IMR-90 (cell line): Measurements from ENCODE around the gene GLB1L. TPM values are rescaled to one million over a fixed set of nuclear protein-coding genes. Genes with fewer than 3 reads are reported as not detected.
A peak's percentile ranks its signal among the peaks of the same experiment; 100 is the strongest.

ENCODE experiments used
- ATAC-seq: fragments of 200-7000 bp; cut with Tn5 transposase; 2 replicates; pipeline ENCODE4 v1.9.1; 2020; ENCODE audit warnings: low read depth, mild to moderate bottlenecking, moderate library complexity
- BruUV-seq: library from RNA; stranded (reverse); fragments of 400-500 nt; replicated peaks from 2 replicates; lab custom pipeline; 2021; lab: Mats Ljungman, UMichigan
- CTCF ChIA-PET: fragments of 300-600 bp; formaldehyde crosslinking; extraction: SDS; loops from one replicate; lab custom pipeline; 2021; ENCODE audit warnings: antibody characterized with exemption; lab: Yijun Ruan, JAX
- POLR2A ChIA-PET: fragments of 300-600 bp; sonication (Branson Sonifier 250); formaldehyde crosslinking; loops from one replicate; lab custom pipeline; 2022; ENCODE audit warnings: antibody characterized with exemption; ENCODE audit not compliant: unreplicated experiment; lab: Charles Lee
- DNase-seq: peaks from one replicate; pipeline ENCODE4 v3.0.0; 2013
- H2AFZ ChIP-seq: replicated peaks from 2 replicates; pipeline ENCODE3; 2013; ENCODE audit warnings: low read length, mild to moderate bottlenecking; ENCODE audit not compliant: poor library complexity
- H2AK5ac ChIP-seq: 2 replicates; pipeline ENCODE4 v1.6.1; 2013; ENCODE audit warnings: low read depth, low read length, inconsistent platforms
- H2AK9ac ChIP-seq: replicated peaks from 2 replicates; pipeline ENCODE3; 2013; ENCODE audit warnings: mild to moderate bottlenecking, low read depth, low read length, moderate library complexity; ENCODE audit not compliant: poor library complexity
- H2BK120ac ChIP-seq: 2 replicates; pipeline ENCODE4 v1.6.1; 2013; ENCODE audit warnings: low read depth, low read length, inconsistent platforms
- H2BK15ac ChIP-seq: 3 replicates; pipeline ENCODE4 v1.6.1; 2013; ENCODE audit warnings: low read depth, low read length, inconsistent platforms
- H2BK20ac ChIP-seq: 2 replicates; pipeline ENCODE4 v1.6.1; 2013; ENCODE audit warnings: low read depth, mild to moderate bottlenecking, inconsistent platforms, low read length, moderate library complexity
- H2BK5ac ChIP-seq: 2 replicates; pipeline ENCODE4 v1.6.1; 2013; ENCODE audit warnings: mild to moderate bottlenecking, low read depth, low read length, inconsistent platforms; ENCODE audit not compliant: poor library complexity, severe bottlenecking
- H3K14ac ChIP-seq: replicated peaks from 2 replicates; pipeline ENCODE4 v1.6.1; 2013; ENCODE audit warnings: low read depth, low read length, inconsistent platforms
- H3K18ac ChIP-seq: 2 replicates; pipeline ENCODE4 v1.6.1; 2013; ENCODE audit warnings: low read depth, low read length, control low read depth
- H3K23ac ChIP-seq: 2 replicates; pipeline ENCODE4 v1.6.1; 2013; ENCODE audit warnings: low read depth, low read length, inconsistent platforms
- H3K27ac ChIP-seq: 2 replicates; pipeline ENCODE4 v1.5.1; 2013; ENCODE audit warnings: mild to moderate bottlenecking, control low read depth, low read length; ENCODE audit not compliant: insufficient read depth
- H3K27me3 ChIP-seq: 2 replicates; pipeline ENCODE4 v1.6.1; 2013; ENCODE audit warnings: low read length; ENCODE audit not compliant: control insufficient read depth, insufficient read depth
- H3K36me3 ChIP-seq: 2 replicates; pipeline ENCODE4 v1.6.1; 2013; ENCODE audit warnings: low read length, mixed read lengths; ENCODE audit not compliant: control insufficient read depth, insufficient read depth
- H3K4ac ChIP-seq: 2 replicates; pipeline ENCODE4 v1.6.1; 2013; ENCODE audit warnings: low read depth, low read length, inconsistent platforms
- H3K4me1 ChIP-seq: 2 replicates; pipeline ENCODE4 v1.6.1; 2013; ENCODE audit warnings: low read length, mixed read lengths; ENCODE audit not compliant: control insufficient read depth, insufficient read depth
- H3K4me2 ChIP-seq: 2 replicates; pipeline ENCODE4 v1.6.1; 2013; ENCODE audit warnings: low read depth, mild to moderate bottlenecking, control low read depth, low read length, moderate library complexity
- H3K4me3 ChIP-seq: 2 replicates; pipeline ENCODE4 v1.5.1; 2013; ENCODE audit warnings: low read depth, mild to moderate bottlenecking, control low read depth, low read length, moderate library complexity; ENCODE audit not compliant: insufficient read depth
- H3K56ac ChIP-seq: 2 replicates; pipeline ENCODE4 v1.6.1; 2013; ENCODE audit warnings: low read length, inconsistent platforms; ENCODE audit not compliant: insufficient read depth; ENCODE audit errors: extremely low read depth
- H3K79me1 ChIP-seq, 2 experiments: 2 replicates each; pipeline ENCODE4 v1.6.1; 2013; ENCODE audit warnings: low read length in 2 of 2, inconsistent platforms in 1 of 2, low read depth in 1 of 2
- H3K9ac ChIP-seq: 2 replicates; pipeline ENCODE4 v1.6.1; 2013; ENCODE audit warnings: low read depth, low read length, control low read depth
- H3K9me1 ChIP-seq: 2 replicates; pipeline ENCODE4 v1.6.1; 2013; ENCODE audit warnings: low read length, inconsistent platforms; ENCODE audit not compliant: insufficient read depth
- H3K9me3 ChIP-seq: 2 replicates; pipeline ENCODE4 v1.6.1; 2013; ENCODE audit warnings: low read length; ENCODE audit not compliant: control insufficient read depth, insufficient read depth
- H4K20me1 ChIP-seq: 2 replicates; pipeline ENCODE4 v1.6.1; 2013; ENCODE audit warnings: low read length, inconsistent platforms; ENCODE audit not compliant: insufficient read depth
- H4K5ac ChIP-seq: 2 replicates; pipeline ENCODE4 v1.6.1; 2013; ENCODE audit warnings: mild to moderate bottlenecking, low read depth, low read length, control low read depth
- H4K8ac ChIP-seq, 2 experiments: 2 replicates each; pipeline ENCODE4 v1.6.1; 2013; ENCODE audit warnings: low read depth in 2 of 2, low read length in 2 of 2, control low read depth in 1 of 2, inconsistent platforms in 1 of 2
- H4K91ac ChIP-seq: 2 replicates; pipeline ENCODE4 v1.6.1; 2013; ENCODE audit warnings: low read depth, low read length, inconsistent platforms; ENCODE audit not compliant: insufficient read depth
- BHLHE40 ChIP-seq: fragments of 150-350 bp; IDR thresholded peaks from 2 replicates; pipeline ENCODE4 v1.6.1; 2016; ENCODE audit warnings: mild to moderate bottlenecking, low read depth, low read length
- CEBPB ChIP-seq: IDR thresholded peaks from 2 replicates; pipeline ENCODE4 v1.6.1; 2012; ENCODE audit warnings: low read depth, low read length, improper control_type of control experiment
- CHD1 ChIP-seq: IDR thresholded peaks from 2 replicates; pipeline ENCODE4 v1.6.1; 2012; ENCODE audit warnings: low read depth, low read length, improper control_type of control experiment
- ELK1 ChIP-seq: fragments of 150-350 bp; IDR thresholded peaks from 2 replicates; pipeline ENCODE4 v1.6.1; 2016; ENCODE audit warnings: low read depth, mild to moderate bottlenecking, low read length, moderate library complexity, borderline replicate concordance
- FOS ChIP-seq: fragments of 150-350 bp; IDR thresholded peaks from 2 replicates; pipeline ENCODE4 v1.6.1; 2016; ENCODE audit warnings: low read depth, low read length
- MAFK ChIP-seq: IDR thresholded peaks from 2 replicates; pipeline ENCODE4 v1.6.1; 2012; ENCODE audit warnings: low read depth, low read length, improper control_type of control experiment
- MAZ ChIP-seq: IDR thresholded peaks from 2 replicates; pipeline ENCODE4 v1.6.1; 2012; ENCODE audit warnings: low read depth, mild to moderate bottlenecking, low read length, improper control_type of control experiment, moderate library complexity, borderline replicate concordance
- MXI1 ChIP-seq: IDR thresholded peaks from 2 replicates; pipeline ENCODE4 v1.6.1; 2012; ENCODE audit warnings: low read depth, mild to moderate bottlenecking, low read length, moderate library complexity, borderline replicate concordance
- RAD21 ChIP-seq: IDR thresholded peaks from 2 replicates; pipeline ENCODE4 v1.6.1; 2012; ENCODE audit warnings: low read length, improper control_type of control experiment
- RCOR1 ChIP-seq: IDR thresholded peaks from 2 replicates; pipeline ENCODE4 v1.6.1; 2012; ENCODE audit warnings: mild to moderate bottlenecking, low read length, improper control_type of control experiment; ENCODE audit not compliant: insufficient replicate concordance
- SMC3 ChIP-seq: fragments of 150-350 bp; IDR thresholded peaks from 2 replicates; pipeline ENCODE4 v1.6.1; 2016; ENCODE audit warnings: low read depth, mild to moderate bottlenecking, antibody characterized with exemption, low read length, moderate library complexity
- USF2 ChIP-seq: fragments of 150-350 bp; IDR thresholded peaks from 2 replicates; pipeline ENCODE4 v1.6.1; 2017; ENCODE audit warnings: mild to moderate bottlenecking, antibody characterized with exemption, low read length, low read depth
- WGBS, 2 experiments: methylation state at CpG; one replicate each; pipeline versions ENCODE4 v1.1.5 to v1.1.7; 2013; ENCODE audit warnings: missing lambda C conversion rate in 2 of 2; ENCODE audit not compliant: insufficient read length in 1 of 2; ENCODE audit errors: extremely low coverage in 2 of 2; 5-methylcytosine and 5-hydroxymethylcytosine counted together
- dilution Hi-C: fragments of 300-500 bp; cut with HindIII; formaldehyde crosslinking; loops from one replicate; pipeline ENCODE4 v1.14.3; 2018; ENCODE audit warnings: low sequenced_read_pairs; ENCODE audit not compliant: unreplicated experiment
- in situ Hi-C: fragments of 300-500 bp; cut with MboI; formaldehyde crosslinking; loops from 3 replicates; pipeline ENCODE4 v1.14.3; 2019; ENCODE audit warnings: low sequenced_read_pairs, inconsistent platforms, mixed read lengths
- intact Hi-C: fragments of 100-400 bp; cut with micrococcal nuclease; formaldehyde crosslinking; loops from 2 replicates; pipeline ENCODE4 v1.10.0; 2022
- polyA plus RNA-seq, 3 experiments: library from polyadenylated mRNA; depleted of rRNA; stranded (reverse); fragments of >200 nt; gene quantifications; 2 replicates each; pipeline ENCODE4 v1.2.3, GENCODE V29; 2012; ENCODE audit warnings: low replicate concordance in 1 of 3
- total RNA-seq: library from RNA; depleted of rRNA; stranded (reverse); fragments of >200 nt; gene quantifications from 2 replicates; pipeline ENCODE4 v1.2.3, GENCODE V29; 2012
- TF ChIP-seq, protein P1 (sequence below): conservative IDR thresholded peaks from 2 replicates; pipeline ENCODE4 v1.5.1; 2012; ENCODE audit warnings: mild to moderate bottlenecking, low read depth, low read length, improper control_type of control experiment

Gene GLB1L
- total and polyA plus RNA-seq, 2 of the 4 experiments (the other 2 are of a cell fraction): 4.1 to 6.2 TPM

DNA sequence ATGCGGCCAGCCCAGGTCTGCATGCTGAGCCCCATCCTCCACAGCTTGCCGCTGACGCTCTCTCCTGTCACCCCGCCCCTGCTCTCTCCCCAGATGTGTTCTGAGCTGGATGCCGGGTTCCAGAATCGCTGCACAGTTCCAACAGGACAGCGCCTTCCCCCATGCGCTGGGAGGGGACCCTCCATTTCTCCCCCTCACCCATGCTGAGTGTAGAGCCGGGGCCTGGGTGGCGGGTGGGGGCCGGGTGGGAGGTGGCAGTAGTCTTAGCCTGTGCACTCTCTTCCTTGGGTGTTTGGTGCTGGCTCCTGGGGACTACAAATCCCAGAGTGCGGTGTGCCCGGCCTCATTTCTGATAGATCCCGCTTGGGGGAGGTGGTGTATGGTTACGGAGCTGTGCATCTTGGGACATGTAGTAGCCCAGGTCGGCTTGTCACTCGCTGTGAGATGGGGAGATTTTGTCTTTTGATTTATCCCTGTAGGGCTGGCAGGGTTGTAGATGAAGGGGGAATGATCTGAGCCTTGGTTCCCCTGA lies 40.7 kb upstream of the GLB1L start:
- Histone ChIP-seq H2AK9ac (peak overlapping the region; percentile 67), H2BK15ac (no peak overlapping the region), H3K4me1 (peaks cover 14% of the 10 kb centered on the region), H3K9me1 (peaks cover 11% of the 10 kb centered on the region; the same call in 1 of the 2 replicates), H3K4me2 (no peak overlapping the region), H3K9me3 (no peaks in the 10 kb centered on the region), H4K5ac (no peak overlapping the region), H4K8ac (peak overlapping the region in 1 of 2 experiments; percentile 71; a peak in 2 of 4 replicates), H3K23ac (no peak overlapping the region), H3K4ac (0 out of 2 replicates have a peak overlapping the region, but pooled peaks have one; percentile 13), H3K14ac (no peak overlapping the region), H3K36me3 (peaks cover 53% of the 10 kb centered on the region), H2BK5ac (no peak overlapping the region), H2BK20ac (no peak overlapping the region), H4K91ac (no peak overlapping the region), H3K4me3 (no peak overlapping the region), H2AFZ (peak overlapping the region; percentile 53), H2AK5ac (no peak overlapping the region; the same call in 1 of the 2 replicates), H3K27me3 (no peaks in the 10 kb centered on the region), H3K27ac (no peak overlapping the region), H3K18ac (no peak overlapping the region), H3K56ac (no peak overlapping the region), H4K20me1 (peaks cover 10% of the 10 kb centered on the region; the same call in 1 of the 2 replicates), H3K9ac (no peak overlapping the region), H2BK120ac (peak overlapping the region; percentile 54; the same call in 1 of the 2 replicates), H3K79me1 (peaks cover 4 to 16% of the 10 kb centered on the region in 2 experiments)
- ATAC-seq (peak; percentile 48), DNase-seq (peak; percentile 57)
- no peak for TF ChIP-seq RAD21
- no peak for TF ChIP-seq FOS
- TF ChIP-seq USF2: no peak
- TF ChIP-seq MAFK: no peak
- no peak for TF ChIP-seq CHD1
- no peak for TF ChIP-seq RCOR1
- TF ChIP-seq, protein P1, sequence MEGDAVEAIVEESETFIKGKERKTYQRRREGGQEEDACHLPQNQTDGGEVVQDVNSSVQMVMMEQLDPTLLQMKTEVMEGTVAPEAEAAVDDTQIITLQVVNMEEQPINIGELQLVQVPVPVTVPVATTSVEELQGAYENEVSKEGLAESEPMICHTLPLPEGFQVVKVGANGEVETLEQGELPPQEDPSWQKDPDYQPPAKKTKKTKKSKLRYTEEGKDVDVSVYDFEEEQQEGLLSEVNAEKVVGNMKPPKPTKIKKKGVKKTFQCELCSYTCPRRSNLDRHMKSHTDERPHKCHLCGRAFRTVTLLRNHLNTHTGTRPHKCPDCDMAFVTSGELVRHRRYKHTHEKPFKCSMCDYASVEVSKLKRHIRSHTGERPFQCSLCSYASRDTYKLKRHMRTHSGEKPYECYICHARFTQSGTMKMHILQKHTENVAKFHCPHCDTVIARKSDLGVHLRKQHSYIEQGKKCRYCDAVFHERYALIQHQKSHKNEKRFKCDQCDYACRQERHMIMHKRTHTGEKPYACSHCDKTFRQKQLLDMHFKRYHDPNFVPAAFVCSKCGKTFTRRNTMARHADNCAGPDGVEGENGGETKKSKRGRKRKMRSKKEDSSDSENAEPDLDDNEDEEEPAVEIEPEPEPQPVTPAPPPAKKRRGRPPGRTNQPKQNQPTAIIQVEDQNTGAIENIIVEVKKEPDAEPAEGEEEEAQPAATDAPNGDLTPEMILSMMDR: no peak
- TF ChIP-seq MXI1: no peak
- TF ChIP-seq BHLHE40: no peak
- TF ChIP-seq MAZ: no peak
- TF ChIP-seq CEBPB: no peak
- no peak for TF ChIP-seq ELK1
- no peak for TF ChIP-seq SMC3
- ChIA-PET CTCF (interaction anchor here (1.0 kb wide), 1 partner anchor 9 kb away, joined by 7 read pairs; no protein-coding TSS in a partner anchor), POLR2A (no interaction called here)
- WGBS, 2 experiments: 49% methylated on average over 3 of the region's 17 CpGs; no CpG with 5 or more reads in 1 of the 2 experiments
- intact Hi-C loops (no loop called here), dilution Hi-C loops (no loop called here), in situ Hi-C loops (no loop called here)
- no TSS peak for BruUV-seq
